OCI-LY3 (cell line): Measurements from ENCODE around the gene RUNX3.

Experiments
- H2AFZ ChIP-seq: fragments of 200-600, 300-600 bp; shearing (Covaris generic); 2 replicates; pipeline ENCODE4 v1.6.0; 2014; ENCODE audit warnings: antibody characterized with exemption, low read depth, low read length
- H3K27ac ChIP-seq: fragments of 200-600, 300-600 bp; sonication (generic); 2 replicates; pipeline ENCODE4 v1.5.1; 2014; ENCODE audit warnings: mild to moderate bottlenecking, low read length, moderate library complexity, mixed read lengths
- H3K27me3 ChIP-seq: fragments of 200-600, 300-600 bp; sonication (generic); 2 replicates; pipeline ENCODE4 v1.6.1; 2014; ENCODE audit warnings: low read depth, low read length, mixed read lengths
- H3K36me3 ChIP-seq: fragments of 200-600, 300-600 bp; sonication (generic); replicated peaks from 2 replicates; pipeline ENCODE3; 2014; ENCODE audit warnings: low read depth, low read length, mixed read lengths
- H3K4me1 ChIP-seq: fragments of 300-600, 200-600 bp; sonication (generic); 2 replicates; pipeline ENCODE4 v1.6.1; 2014; ENCODE audit warnings: low read length, mixed read lengths
- H3K4me2 ChIP-seq: fragments of 200-600, 300-600 bp; sonication (generic); 2 replicates; pipeline ENCODE4 v1.6.1; 2014; ENCODE audit warnings: low read length, mixed read lengths
- H3K4me3 ChIP-seq: fragments of 300-600, 200-600 bp; sonication (generic); 2 replicates; pipeline ENCODE4 v1.5.1; 2014; ENCODE audit warnings: antibody characterized with exemption, mild to moderate bottlenecking, low read length, moderate library complexity
- H3K79me2 ChIP-seq: fragments of 300-600, 200-600 bp; shearing (Covaris generic); 2 replicates; pipeline ENCODE4 v1.6.1; 2014; ENCODE audit warnings: mild to moderate bottlenecking, low read length, mixed read lengths
- H3K9ac ChIP-seq: fragments of 300-600, 200-600 bp; shearing (Covaris generic); 2 replicates; pipeline ENCODE4 v1.6.0; 2014; ENCODE audit warnings: mild to moderate bottlenecking, low read length, moderate library complexity
- H3K9me3 ChIP-seq: fragments of 200-600, 300-600 bp; shearing (Covaris generic); 2 replicates; pipeline ENCODE4 v1.6.1; 2014; ENCODE audit warnings: low read length, mixed read lengths; ENCODE audit not compliant: insufficient read depth
- H4K20me1 ChIP-seq: fragments of 200-600, 300-600 bp; sonication (generic); 2 replicates; pipeline ENCODE4 v1.6.1; 2016; ENCODE audit warnings: low read length, mixed read lengths; ENCODE audit not compliant: insufficient read depth
- EZH2phosphoT487 ChIP-seq: fragments of 200-600 bp; shearing (Covaris generic); IDR thresholded peaks from 2 replicates; pipeline ENCODE4 v1.6.1; 2018; ENCODE audit warnings: antibody characterized with exemption, mixed run types, low read depth
- TF ChIP-seq, protein P1 (sequence below): fragments of 200-600, 300-600 bp; sonication (generic); IDR thresholded peaks from 2 replicates; pipeline ENCODE4 v1.5.1; 2014; ENCODE audit warnings: antibody characterized with exemption, low read length, low read depth

The RUNX3 gene

DNA sequence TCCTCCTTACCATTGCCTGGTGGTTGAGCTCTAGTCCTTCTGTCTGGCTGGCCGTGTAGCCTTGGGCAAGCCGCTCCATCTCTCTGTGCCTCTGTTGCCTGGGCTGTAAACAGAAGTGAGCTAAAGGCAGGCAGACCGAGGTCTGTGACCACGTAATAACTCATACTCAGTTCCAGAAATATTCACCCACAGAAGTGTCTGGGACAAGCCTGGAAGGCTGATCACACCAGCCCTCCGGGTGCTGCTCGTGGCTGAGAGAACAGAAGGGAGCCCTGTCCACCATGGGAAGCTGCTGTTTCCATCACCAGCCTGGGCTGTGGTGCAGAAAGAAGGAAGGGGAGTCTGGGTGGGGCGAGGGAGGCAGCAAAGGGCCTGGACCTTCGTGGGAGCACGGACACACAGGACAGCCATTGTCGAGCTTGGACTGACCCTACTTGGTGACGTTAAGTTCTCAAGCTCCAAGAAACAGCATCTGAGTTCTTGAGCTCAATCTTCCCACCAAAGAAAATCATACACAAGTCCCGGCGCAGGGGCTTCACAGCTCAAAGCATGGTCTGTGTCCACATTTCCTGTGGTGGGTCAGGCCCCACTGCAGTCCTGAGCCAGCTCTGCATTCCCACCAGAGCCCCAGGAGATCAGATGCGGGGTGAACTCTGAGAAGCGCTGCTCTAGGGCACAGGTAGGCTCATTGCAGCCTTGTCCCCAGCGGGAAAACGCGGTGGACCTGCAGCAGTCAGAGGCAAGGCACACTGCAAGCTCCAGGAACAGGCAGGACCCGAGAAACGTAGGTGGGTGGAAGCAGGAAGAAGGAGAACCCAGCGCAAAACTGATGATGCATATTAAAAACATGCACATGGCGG lies 61.8 kb downstream of the RUNX3 start:
- H3K9me3 ChIP-seq: no peaks in the 10 kb centered on the region
- H3K9ac ChIP-seq: no peak overlapping the region
- no peak overlapping the region for H3K4me2 ChIP-seq
- no peak overlapping the region for H3K4me3 ChIP-seq
- peaks cover 17% of the 10 kb centered on the region for H3K4me1 ChIP-seq
- no peak overlapping the region for H3K27ac ChIP-seq
- H3K36me3 ChIP-seq: no peaks in the 10 kb centered on the region
- TF ChIP-seq, protein P1, sequence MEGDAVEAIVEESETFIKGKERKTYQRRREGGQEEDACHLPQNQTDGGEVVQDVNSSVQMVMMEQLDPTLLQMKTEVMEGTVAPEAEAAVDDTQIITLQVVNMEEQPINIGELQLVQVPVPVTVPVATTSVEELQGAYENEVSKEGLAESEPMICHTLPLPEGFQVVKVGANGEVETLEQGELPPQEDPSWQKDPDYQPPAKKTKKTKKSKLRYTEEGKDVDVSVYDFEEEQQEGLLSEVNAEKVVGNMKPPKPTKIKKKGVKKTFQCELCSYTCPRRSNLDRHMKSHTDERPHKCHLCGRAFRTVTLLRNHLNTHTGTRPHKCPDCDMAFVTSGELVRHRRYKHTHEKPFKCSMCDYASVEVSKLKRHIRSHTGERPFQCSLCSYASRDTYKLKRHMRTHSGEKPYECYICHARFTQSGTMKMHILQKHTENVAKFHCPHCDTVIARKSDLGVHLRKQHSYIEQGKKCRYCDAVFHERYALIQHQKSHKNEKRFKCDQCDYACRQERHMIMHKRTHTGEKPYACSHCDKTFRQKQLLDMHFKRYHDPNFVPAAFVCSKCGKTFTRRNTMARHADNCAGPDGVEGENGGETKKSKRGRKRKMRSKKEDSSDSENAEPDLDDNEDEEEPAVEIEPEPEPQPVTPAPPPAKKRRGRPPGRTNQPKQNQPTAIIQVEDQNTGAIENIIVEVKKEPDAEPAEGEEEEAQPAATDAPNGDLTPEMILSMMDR: no peak
- TF ChIP-seq EZH2phosphoT487: no peak
- peaks cover 4% of the 10 kb centered on the region; the same call in 1 of the 2 replicates for H3K27me3 ChIP-seq
- no peak overlapping the region for H2AFZ ChIP-seq
- H3K79me2 ChIP-seq: no peaks in the 10 kb centered on the region
- H4K20me1 ChIP-seq: no peaks in the 10 kb centered on the region

DNA sequence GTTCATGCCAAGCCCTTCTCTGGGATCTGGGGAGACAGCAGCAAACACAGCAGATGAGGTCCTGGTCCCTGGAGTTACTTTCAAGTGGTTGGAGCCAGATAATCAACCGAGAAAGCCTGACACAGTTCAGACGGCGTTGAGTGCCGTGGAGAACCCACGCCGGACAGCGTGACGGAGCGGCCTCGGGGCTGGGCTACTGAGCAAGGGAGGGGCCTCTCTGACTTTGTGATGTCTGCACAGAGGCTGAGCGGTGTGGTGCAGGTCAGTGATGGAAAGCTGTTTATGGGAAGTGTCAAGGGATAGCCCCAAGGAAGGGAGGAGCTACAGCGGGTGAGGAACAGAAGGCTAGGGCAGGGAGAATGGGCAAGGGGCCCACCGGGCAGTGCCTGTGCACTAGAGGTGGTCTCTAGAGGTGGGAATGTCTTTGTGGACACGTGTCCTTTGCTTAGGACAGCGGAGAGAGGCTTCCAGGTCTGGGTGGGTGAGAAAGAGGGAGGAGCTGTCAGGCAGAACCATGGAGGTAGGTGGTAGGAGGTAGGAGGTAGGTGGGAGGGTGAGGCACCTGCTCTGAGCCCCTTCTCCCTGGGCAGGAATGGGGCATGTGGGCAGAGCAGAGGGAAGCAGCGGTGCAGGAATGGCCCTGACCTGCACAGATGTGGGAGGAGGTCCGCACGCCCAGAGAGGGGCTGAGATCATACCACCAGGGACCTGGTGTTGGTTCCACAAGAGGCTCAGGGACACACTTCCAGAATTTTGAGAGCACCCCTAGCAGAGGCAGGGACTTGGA lies 62.8 kb downstream of the RUNX3 start:
- TF ChIP-seq, protein P1: no peak
- H3K4me2 ChIP-seq: peak overlapping the region; percentile 89
- H3K9me3 ChIP-seq: no peaks in the 10 kb centered on the region
- H3K79me2 ChIP-seq: no peaks in the 10 kb centered on the region
- no peak overlapping the region for H2AFZ ChIP-seq
- H3K27ac ChIP-seq: no peak overlapping the region
- no peaks in the 10 kb centered on the region for H4K20me1 ChIP-seq
- H3K36me3 ChIP-seq: no peaks in the 10 kb centered on the region
- peaks cover 17% of the 10 kb centered on the region for H3K4me1 ChIP-seq
- peaks cover 4% of the 10 kb centered on the region; the same call in 1 of the 2 replicates for H3K27me3 ChIP-seq
- H3K4me3 ChIP-seq: peak overlapping the region; percentile 71
- no peak overlapping the region for H3K9ac ChIP-seq

DNA sequence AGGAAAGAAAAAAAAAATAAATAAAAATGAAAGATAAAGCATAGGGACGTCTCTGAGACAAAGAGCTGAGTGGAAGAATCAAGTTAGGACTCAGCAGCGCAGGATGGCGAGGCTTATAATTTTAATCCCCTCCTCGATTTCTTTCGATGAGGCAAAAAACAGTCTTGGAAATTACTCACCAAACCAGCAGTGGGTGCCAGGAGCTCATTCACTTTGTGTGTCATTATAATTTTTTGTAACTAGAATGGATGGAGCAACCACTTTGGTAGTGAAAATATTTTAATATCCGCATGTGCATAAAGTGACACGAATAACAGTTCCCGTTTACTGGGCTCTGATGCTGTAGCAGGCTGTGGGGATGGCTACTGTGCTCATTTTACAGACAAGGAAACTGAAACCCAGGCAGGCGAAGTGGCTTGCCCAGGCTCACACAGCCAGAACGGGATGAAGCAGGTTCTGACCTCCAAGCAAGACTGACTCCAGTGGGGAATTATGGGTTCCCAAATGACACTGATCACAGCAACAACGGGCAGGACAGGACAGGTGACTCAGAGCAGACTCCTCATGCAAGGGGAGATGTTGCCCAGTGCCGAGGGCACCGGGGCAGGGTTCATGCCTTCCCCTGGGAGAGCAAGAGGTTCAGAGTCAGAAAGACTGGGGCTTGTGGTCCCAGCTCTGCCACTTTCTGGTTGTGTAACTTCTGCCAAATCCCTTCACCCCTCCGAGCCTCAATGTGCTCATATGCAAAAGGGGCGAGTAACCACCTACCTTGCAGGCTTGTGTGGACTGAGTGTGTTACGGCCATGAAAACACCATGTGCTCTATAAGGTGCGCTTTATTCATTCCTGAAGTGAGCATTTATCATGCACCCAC lies 63.6 kb downstream of the RUNX3 start:
- Histone ChIP-seq H3K27ac (no peak overlapping the region), H3K4me3 (peak overlapping the region; percentile 71), H3K79me2 (no peaks in the 10 kb centered on the region), H3K36me3 (no peaks in the 10 kb centered on the region), H3K9me3 (no peaks in the 10 kb centered on the region), H3K4me2 (peak overlapping the region; percentile 89), H3K9ac (no peak overlapping the region), H3K4me1 (peaks cover 17% of the 10 kb centered on the region), H2AFZ (0 out of 2 replicates have a peak overlapping the region, but pooled peaks have one; percentile 70), H4K20me1 (no peaks in the 10 kb centered on the region), H3K27me3 (peaks cover 4% of the 10 kb centered on the region; the same call in 1 of the 2 replicates)
- TF ChIP-seq, protein P1: no peak
- TF ChIP-seq EZH2phosphoT487: no peak
